Pulmonary artery endothelial cell (primary cell): ENCODE data around the gene CD46. TPM values are rescaled to one million over a fixed set of nuclear protein-coding genes. Genes with fewer than 3 reads are reported as not detected.
"Not testable (repeated sequence)": the region's sequence is repeated elsewhere in the genome, so short reads cannot be mapped to it uniquely, and the experiment has no call there.

Source experiments
- DNase-seq: peaks from one replicate; pipeline ENCODE4 v3.0.0-alpha.2; 2011; ENCODE audit warnings: low read depth, low spot score
- total RNA-seq: library from RNA; depleted of rRNA; stranded (reverse); fragments of >200 nt; gene quantifications from 2 replicates; pipeline ENCODE4 v1.2.3, GENCODE V29; 2014

CD46 gene
- total RNA-seq, 1 donor from 2014 or later: 158 TPM

DNA sequence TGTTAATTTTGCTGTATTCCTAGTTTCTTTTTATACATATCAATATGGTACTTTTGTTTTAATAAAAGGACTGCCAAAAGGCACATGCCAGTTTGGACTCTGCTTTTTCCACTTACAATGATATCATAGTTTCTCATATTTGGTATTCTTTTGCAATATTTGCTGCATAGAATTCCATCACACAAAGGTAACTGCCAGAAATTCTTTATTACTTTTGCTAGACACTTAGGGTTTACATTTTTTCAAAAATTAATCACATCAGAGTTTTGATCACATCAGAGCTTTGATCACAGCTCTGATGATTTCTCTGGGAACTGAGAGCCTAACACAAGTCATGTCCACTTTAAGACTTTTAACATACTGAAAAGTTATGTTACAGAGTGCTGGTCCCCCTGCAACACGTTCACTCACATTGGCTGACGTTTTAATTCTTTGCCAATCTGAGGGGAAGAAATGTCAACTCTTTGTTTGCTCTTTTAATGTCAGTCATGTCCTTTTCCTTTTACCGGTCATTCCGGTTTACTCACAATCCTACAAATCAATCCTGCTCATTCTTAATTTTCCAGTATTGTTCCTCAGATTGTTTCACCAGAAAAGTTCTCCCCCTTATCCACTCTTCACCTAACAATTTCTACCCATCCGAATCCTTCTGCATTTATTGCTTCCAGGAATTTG lies 1.1 kb upstream of the CD46 start:
- DNase-seq: no peak

DNA sequence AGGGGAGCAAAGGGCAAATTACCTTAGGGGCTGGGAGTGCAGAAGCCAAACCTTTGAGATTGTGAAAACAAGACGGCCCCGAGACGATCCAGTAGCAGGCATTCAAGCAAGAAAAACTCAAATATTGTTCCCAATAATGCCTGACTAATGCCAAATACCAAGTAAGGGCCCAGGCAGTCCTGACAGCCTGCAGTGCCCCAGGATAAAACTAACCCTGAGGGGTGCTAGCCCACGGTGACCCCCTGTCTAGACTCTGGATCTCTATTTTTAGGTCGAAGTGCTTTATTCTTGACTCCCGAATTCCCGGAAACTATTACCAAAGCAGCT lies 428 bp upstream of the CD46 start:
- DNase-seq: not testable (repeated sequence)

DNA sequence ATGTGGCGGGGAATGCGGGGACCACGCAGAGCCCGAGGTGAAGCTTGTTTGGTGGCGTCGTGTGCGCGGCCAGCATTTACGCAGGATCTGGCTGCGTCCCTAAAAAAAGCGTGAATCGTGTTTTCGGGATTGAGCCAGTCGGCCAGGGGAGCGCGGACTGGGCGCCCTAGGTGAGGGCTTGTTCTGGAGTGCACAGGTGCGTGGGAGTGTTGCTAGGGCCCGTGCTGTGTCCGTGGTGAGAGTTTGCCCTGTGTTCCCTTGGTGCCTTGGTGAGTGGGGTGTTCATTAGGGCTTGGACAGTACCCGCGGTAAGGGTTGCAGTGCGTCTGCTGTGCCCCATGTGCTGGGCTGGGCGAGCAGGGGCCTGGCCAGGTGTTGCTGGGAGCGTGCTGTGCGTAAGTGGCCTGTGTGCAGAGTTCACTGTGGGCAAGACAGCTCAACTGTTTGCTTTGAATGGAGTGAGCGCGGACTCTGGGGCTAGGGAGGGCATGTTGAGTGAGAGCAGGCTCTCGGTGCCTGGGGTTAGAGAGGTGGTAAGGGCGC lies 673 bp downstream of the CD46 start:
- DNase-seq: no peak

DNA sequence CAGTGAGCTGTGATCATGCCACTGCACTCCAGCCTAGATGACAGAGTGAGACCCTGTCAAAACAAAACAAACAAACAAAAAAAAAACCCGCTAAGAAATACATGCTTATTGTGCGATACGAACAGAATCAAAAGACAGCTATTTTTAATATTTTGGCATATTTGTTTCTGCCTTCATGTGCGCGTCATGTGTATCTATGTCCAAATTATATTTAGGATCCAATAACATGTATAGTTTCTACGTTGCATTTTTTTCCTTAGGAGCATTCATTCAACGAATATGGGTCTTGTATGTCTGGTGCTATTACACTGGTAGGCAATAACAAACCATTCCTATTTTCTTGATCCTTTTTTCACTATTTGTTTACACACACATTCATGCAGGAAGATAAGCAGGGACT lies 1.8 kb downstream of the CD46 start:
- no peak for DNase-seq

DNA sequence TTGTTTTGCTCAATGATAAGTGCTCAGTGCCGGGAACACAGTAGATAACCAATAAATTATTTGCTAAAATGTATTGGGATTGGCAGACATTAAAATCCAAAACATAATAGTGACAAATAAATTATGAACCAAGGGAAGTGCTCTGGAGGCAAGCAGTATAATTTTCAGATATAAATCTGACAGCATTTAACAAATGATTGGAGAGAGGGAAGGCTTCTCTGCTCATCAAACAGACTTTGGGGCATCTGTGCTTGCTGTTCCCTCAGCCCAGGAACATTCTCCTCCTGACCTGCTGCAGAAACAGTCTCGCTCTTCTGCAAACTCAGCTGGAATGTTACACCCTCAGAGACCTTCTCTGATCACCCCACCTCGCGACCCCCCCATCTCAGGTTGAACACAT lies 2.2 kb downstream of the CD46 start:
- DNase-seq: no peak

DNA sequence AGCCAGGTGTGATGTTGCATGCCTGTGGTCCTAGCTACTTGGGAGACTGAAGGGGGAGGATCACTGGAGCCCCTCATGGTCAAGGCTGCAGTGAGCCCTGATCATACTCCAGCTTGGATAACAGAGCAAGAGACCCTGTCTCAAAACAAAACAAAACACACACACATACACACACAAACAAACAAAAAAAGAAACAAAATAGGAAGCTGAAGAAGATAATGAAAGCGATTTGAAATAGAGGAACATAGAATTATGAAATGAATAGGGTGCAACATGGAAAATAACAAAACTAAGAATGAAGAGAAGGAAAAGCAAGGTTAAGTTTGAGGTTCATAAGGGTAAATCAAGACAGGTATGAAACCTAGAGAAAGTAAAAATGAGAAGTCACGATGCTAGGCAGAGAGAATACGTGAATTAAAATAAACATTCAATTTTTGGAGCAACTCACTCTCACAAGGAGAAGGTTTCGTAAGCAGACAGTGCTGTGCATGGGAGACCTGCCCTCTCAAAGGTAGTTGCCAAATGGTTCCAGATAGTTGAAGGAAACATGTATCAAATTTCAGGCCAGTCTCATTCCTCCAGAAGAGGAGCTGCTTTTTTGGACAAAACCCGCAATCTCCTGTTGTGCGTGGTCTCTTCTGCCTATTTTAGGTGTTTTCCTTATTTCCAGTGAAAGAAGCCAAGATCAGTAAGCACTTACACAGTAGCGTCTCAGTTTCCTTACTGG lies 3.3 kb downstream of the CD46 start:
- no peak for DNase-seq

DNA sequence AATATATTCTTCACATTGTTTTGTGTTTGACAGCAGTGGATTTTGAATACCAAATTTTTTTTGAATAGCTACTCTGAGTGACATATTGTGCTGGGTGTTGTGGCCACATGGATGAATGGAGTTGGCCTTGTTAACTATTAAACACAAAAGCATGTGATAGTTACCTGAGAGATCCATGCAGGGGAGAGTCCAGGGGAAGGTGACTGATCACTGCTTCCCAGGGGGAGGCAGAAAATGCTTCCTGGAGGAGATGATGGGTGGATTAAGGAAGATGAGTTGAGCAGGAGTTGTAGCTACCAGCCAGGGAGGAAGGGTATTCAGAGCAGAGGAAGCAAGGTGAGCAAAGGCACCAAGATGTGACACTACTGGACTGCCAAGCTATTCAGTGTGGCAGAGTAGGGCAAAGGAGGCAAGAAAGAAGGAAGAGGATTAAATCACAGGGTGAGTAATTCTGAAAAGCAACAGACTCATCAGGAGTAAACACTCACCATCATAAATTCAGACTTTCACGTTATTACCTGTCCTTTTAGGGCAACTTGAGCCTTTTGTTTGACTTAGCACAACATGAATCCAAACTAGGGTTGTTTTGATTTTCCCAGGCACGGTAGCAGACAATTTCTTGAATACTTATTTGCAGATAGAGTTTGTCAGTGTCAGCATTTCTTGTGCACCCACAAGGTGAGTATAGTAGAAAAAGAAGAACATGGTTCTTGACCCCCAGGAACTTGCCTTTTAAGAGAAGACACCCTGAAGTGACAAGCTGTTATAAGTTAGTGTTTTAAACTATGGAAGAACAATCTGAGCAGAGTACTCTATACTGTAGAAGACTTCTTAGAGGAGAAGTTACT lies 4.2 kb downstream of the CD46 start:
- DNase-seq: no peak

DNA sequence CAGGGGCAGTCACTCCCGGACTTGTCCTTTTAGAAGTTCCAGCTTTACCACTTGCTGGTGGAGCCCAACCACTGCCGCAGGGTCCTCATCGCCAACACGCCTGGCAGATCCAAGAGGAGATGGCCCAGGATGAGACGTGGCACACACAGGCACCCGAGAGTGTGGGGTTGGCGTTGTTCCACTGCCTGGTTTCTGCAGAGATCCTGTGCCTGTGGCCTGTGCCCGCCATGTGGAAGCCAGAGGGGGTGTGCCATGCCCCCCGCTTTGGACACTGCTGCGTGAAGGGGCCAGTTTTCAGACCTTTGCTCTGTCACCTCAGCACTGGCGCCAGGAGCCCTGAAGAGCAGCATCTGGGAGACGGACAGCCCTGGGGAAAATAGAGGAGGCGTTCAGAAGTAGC lies 10.8 kb downstream of the CD46 start:
- no peak for DNase-seq

DNA sequence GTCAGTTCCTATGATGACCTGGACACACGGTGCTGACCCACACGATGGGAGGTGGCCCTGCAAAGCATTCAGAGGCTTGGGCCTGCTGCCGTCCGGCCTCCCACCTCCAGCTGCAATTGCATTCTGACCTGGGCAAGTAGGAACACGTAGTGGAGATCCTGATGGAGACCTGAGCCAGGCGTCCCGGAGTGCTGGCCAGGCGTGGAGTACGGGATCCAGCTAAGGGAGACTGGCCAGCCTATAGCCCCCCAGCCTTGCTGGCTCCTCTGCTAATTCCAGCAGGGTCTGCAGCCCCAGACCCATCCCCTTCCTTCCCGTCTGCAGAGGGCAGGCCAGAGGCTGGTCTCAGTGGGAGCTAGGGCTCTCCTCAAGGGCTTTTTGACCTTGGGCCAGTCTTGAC lies 11.2 kb downstream of the CD46 start:
- no peak for DNase-seq

DNA sequence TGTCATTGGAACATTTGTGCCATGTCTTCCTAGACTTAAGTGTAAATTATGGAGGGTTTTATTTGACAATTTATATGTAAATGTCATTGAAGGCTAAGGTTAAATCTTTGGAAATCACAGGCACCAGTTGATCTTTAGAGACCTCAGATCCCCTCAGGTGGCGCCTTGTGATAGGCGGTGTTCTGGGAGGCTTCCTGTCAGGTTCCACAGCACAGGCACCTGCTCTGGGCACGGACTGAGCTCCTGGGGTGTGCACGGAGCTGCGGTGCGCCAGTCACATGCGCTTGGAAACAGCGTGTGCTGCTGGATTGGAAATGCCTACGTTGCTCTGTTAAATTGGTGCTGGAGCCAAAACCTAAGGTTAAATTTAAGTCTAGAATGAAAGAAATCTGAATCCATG lies 12.1 kb downstream of the CD46 start:
- no peak for DNase-seq

DNA sequence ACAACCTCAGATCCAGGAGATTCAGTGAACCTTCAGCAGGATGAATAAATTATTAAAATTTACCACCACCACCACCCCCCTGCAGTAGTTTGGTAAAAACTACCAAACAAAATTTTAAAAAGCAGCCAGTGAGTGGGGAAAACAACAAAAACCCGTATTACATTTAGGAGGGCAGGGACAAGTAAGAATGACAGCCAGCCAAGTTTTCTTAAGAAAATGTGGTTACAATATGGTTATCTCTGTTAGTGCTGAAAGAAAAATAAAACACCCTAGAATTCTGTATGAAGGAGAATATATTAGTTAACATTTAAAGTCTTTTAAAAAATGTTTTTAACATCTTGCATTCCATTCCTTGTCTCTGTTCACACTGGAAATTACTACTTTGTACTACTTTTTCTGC lies 14.7 kb downstream of the CD46 start:
- no peak for DNase-seq

DNA sequence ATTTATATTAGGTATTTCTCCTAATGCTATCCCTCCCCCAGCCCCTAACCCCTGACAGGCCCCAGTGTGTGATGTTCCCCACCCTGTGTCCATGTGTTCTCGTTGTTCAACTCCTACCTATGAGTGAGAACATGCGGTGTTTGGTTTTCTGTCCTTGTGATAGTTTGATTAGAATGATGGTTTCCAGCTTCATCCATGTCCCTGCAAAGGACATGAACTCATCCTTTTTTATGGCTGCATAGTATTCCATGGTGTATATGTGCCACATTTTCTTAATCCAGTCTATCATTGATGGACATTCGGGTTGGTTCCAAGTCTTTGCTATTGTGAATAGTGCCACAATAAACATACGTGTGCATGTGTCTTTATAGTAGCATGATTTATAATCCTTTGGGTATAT lies 18.7 kb downstream of the CD46 start:
- not testable (repeated sequence) for DNase-seq

DNA sequence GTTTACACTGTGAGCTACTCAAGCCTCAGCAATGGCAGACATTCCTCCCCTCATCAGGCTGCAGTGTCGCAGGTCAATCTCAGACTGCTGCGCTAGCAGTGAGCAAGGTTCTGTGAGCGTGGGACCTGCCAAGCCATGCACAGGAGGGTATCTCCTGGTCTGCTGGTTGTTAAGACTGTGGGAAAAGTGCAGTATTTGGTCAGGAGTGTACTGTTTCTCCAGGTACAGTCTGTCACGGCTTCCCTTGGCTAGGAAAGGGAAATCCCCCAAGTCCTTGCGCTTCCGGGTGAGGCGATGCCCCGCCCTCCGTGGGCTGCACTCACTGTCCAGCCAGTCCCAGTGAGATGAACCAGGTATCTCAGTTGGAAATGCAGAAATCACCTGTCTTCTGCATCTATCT lies 24.2 kb downstream of the CD46 start:
- not testable (repeated sequence) for DNase-seq

DNA sequence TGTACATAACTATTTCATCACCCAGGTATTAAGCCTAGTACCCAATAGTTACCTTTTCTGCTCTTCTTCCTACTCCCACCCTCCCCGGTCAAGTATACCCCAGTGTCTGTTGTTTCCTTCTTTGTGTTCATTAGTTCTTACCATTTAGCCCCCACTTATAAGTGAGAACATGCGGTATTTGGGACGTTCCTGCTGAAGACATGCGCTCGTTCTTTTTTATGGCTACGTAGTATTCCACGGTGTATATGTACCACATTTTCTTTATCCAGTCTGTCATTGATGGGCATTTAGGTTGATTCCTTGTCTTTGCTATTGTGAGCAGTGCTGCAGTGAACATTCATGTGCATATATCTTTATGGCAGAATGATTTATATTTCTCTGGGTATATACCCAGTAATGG lies 25.6 kb downstream of the CD46 start:
- not testable (repeated sequence) for DNase-seq

DNA sequence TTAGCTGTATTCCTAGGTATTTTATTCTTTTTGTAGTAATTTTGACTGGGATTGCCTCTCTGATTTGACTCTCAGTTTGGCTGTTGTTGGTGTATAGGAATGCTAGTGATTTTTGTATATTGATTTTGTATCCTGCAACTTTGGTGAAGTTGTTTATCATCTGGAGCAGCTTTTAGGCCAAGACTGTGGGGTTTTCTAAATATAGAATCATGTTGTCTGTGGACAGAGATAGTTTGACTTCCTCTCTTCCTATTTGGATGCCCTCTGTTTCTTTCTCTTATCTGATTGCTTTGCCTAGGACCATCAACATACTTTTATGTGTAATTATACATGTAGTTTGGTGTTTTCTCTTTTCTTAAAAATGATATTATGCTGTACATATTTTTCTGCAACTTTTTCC lies 27.2 kb downstream of the CD46 start:
- DNase-seq: no peak

DNA sequence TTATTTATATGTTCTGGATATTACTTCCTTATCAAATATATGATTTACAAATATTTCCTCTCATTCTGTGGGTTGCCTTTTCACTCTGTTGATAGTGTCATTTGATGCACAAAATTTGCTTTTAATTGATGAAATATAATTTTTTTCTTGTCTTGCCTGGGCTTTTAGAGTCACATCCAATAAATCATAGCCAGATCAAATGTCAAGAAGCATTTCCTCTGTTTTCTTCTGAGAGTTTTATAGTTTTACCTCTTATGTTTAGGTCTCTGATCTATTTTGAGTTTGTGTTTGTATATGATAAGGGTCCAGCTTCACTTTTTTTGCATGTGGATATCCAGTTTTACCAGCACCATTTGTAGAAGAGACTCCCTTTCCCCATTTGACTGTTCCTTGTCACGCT lies 29.5 kb downstream of the CD46 start:
- no peak for DNase-seq

DNA sequence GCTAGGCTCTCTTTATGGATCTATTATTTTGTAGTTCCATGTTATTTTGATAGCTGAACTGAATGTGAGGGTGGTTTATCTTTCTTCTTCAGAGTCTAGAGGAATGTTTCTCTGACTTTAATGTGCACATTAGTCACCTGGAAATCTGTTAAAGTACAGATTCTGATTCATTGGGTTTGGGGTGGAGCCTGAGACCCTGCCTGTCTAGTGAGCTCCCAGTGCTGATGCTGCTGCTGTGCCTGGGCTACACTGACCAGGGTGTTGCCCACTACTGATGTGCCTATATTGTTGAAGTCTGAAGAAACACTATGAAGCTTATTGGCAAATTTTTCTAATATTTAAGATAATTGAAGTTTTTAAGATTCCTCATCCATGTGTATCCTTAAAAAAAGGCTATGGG lies 35.9 kb downstream of the CD46 start:
- no peak for DNase-seq

DNA sequence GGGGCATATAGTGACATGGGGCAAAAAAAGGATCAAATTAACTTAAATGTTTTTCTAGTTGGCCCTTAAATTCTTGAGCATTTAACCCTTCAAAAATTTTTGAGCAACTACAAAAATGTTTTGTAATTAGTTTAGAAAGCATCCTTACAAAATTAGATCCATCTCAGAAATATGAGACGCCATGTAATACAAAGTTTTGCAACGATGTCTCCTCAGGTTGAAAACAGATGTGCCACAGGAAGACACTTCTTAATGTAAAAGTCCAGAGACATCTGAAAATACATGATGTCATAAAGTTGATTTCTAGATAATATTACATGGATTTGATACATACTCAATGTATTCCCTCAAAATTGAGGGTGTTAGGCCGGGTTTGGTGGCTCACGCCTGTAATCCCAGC lies 37.5 kb downstream of the CD46 start:
- DNase-seq: no peak

DNA sequence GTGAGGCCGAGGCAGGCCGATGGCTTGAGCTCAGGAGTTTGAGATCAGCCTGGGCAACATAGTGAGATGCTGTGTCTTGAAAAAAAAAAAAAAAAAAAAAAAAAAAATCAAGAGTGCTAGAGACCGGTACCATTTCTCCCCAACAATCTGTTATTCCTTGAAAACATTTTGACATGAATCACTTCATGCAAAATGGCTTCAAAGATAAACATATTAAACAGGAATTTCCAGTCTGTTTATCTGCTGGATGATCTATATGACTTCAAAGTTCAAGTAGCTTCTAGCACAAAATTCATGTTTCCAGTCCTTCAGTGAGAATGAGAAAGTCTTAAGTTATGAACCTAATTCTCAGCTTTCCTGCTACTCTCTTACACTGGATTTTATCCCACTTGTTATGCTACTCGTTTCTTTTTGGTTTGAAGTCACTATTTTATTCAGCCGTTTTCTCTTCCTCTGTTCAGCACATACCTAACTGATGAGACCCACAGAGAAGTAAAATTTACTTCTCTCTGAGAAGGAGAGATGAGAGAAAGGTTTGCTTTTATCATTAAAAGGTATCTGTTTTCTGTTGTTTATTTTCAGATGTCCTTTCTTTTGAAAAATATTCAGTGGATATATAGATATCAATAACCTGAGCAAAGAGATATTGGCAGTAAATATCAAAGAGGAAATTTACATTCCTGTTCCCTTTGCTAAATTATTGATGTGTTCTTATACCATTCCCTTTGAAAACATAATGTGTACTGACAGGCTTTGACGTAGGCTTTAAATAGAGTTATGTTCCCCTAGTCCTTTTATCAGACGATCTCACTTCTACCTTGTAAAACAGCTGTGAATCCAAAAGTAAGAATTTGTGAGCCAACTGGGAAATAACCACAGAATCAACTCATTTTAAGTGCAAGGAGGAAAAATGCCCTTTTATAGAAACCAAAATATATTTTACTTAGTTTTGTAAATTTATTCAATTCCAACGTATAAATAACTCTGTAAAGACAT lies 38.2 kb downstream of the CD46 start:
- no peak for DNase-seq

DNA sequence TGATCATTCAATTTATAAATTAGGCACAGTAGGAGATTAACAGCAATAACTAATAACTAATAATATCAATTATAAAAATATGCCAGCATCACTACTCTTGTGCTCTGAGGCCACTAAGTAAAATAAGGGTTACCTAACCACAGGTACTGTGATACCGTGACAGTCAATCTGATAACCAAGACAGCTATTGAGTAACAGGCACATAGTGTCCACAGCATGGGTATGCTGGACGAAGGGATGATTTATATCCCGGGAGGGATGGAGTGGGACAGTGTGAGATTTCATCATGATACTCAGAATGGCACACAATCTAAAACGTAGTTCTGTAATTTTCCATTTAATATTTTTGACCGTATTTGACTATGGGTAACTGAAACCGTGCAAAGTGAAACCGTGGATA lies 39.4 kb downstream of the CD46 start:
- DNase-seq: no peak

DNA sequence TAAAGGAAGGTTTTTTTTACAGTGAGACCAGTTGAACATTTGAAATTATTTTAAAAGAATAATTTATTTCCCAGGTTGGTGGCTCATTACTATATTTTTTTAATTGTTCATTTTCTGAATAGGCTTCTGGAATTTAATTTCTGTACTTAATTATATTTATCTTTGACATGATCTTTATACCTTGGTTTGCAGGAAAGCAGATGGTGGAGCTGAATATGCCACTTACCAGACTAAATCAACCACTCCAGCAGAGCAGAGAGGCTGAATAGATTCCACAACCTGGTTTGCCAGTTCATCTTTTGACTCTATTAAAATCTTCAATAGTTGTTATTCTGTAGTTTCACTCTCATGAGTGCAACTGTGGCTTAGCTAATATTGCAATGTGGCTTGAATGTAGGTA lies 41.5 kb downstream of the CD46 start:
- DNase-seq: no peak
